Astrocyte (in vitro differentiated cells and primary cell): ENCODE results near the gene ZFHX3.

Source experiments
- EZH2 ChIP-seq: IDR thresholded peaks from 2 replicates; pipeline ENCODE4 v1.6.1; 2012; ENCODE audit warnings: mild to moderate bottlenecking, low read length, inconsistent platforms; ENCODE audit not compliant: insufficient read depth
- TF ChIP-seq, protein P1 (sequence below): IDR thresholded peaks from 2 replicates; pipeline ENCODE4 v1.5.1; 2011; ENCODE audit warnings: low read depth, mild to moderate bottlenecking, inconsistent platforms, low read length, moderate library complexity; ENCODE audit not compliant: insufficient read depth

DNA sequence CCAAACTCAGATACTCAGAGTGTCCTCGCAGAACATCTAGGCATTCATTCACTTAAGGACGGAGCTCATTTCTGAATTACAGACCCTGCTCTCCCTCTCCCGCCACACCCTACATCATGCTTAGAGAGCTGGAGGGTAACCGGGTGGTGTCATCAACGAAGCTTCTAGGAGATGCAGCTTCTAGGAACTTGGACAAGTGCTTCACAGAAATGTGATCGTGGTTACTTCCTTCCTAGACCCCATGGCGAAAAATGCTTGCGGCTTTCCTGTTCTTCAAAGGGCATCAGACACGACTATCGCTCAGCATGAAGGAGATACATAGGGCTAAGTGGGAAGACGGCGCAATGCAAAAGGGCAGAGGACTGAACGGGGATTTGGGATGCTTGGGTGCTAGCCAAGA lies 126.8 kb downstream of the ZFHX3 start:
- TF ChIP-seq, protein P1, sequence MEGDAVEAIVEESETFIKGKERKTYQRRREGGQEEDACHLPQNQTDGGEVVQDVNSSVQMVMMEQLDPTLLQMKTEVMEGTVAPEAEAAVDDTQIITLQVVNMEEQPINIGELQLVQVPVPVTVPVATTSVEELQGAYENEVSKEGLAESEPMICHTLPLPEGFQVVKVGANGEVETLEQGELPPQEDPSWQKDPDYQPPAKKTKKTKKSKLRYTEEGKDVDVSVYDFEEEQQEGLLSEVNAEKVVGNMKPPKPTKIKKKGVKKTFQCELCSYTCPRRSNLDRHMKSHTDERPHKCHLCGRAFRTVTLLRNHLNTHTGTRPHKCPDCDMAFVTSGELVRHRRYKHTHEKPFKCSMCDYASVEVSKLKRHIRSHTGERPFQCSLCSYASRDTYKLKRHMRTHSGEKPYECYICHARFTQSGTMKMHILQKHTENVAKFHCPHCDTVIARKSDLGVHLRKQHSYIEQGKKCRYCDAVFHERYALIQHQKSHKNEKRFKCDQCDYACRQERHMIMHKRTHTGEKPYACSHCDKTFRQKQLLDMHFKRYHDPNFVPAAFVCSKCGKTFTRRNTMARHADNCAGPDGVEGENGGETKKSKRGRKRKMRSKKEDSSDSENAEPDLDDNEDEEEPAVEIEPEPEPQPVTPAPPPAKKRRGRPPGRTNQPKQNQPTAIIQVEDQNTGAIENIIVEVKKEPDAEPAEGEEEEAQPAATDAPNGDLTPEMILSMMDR = no peak
- no peak for TF ChIP-seq EZH2
